ENCODE data around the gene EFCAB9.

The EFCAB9 gene

GRCh38 chr5:172207511-172207910 lies 13.5 kb downstream of the EFCAB9 start:
- Histone ChIP-seq H3K9ac (ENCODE audit: low read depth in 1 of 2, low read length in 2 of 2) (no peak overlapping the region), H3K4me1 (ENCODE audit: control insufficient read depth in 2 of 2, insufficient read depth in 2 of 2, low read length in 2 of 2) (no peaks in the 10 kb centered on the region), H3K36me3 (ENCODE audit: control insufficient read depth in 2 of 2, insufficient read depth in 2 of 2, low read length in 2 of 2) (peaks cover 14 to 21% of the 10 kb centered on the region in 2 donors), H3K27ac (ENCODE audit: low read depth in 2 of 2, low read length in 2 of 2) (no peak overlapping the region), H3K27me3 (ENCODE audit: control insufficient read depth in 2 of 2, insufficient read depth in 2 of 2, low read length in 2 of 2) (no peaks in the 10 kb centered on the region), H3K4me3 (ENCODE audit: low read length in 2 of 2) (no peak overlapping the region), H3K9me3 (ENCODE audit: control insufficient read depth in 2 of 2, low read length in 2 of 2) (no peaks in the 10 kb centered on the region)

DNA sequence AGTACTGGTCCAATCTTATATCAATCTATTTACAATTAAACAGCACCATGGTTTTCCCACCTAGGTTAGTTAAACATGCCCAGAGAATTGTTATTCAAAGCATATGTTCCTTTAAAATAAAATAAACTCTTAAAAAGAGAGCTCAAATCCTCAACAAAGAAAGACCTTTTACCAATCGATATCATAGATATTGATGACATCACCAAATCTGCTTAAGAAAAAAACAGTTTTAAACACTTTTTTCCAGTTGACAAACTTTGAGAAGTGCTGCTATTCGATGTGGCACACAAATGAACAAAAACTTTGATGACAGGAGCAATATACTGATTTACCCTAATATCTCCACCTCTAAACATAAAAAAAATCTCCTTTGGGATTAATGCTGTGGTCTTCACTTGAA lies 15.7 kb downstream of the EFCAB9 start:
- H3K4me3 ChIP-seq (ENCODE audit: low read length in 2 of 2): no peak overlapping the region
- H3K36me3 ChIP-seq (ENCODE audit: control insufficient read depth in 2 of 2, insufficient read depth in 2 of 2, low read length in 2 of 2): peaks cover 14 to 21% of the 10 kb centered on the region in 2 donors
- H3K4me1 ChIP-seq (ENCODE audit: control insufficient read depth in 2 of 2, insufficient read depth in 2 of 2, low read length in 2 of 2): no peaks in the 10 kb centered on the region
- H3K27me3 ChIP-seq (ENCODE audit: control insufficient read depth in 2 of 2, insufficient read depth in 2 of 2, low read length in 2 of 2): no peaks in the 10 kb centered on the region
- H3K9ac ChIP-seq (ENCODE audit: low read depth in 1 of 2, low read length in 2 of 2): no peak overlapping the region
- no peak overlapping the region for H3K27ac ChIP-seq (ENCODE audit: low read depth in 2 of 2, low read length in 2 of 2)
- no peaks in the 10 kb centered on the region for H3K9me3 ChIP-seq (ENCODE audit: control insufficient read depth in 2 of 2, low read length in 2 of 2)

DNA sequence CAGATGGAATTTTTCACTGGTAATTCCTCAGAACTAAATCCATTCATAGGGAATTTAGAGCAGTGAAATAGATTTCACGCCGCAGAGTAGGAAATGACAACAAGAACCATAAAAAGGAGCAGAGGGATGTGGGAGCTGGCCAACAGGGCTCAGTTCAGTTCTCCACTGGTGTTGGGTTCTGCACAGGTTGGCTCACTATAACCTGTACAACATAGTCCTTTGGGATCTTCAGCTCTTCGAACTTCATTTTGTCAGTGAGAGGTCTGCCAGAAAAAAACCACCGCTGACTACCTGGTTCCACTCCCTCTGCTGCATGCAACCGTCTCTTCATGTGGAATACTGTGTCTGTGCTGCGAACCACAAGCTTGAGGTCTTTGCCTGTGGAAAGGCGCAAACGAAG lies 17.7 kb downstream of the EFCAB9 start:
- Histone ChIP-seq H3K27me3 (ENCODE audit: control insufficient read depth in 2 of 2, insufficient read depth in 2 of 2, low read length in 2 of 2) (no peaks in the 10 kb centered on the region), H3K36me3 (ENCODE audit: control insufficient read depth in 2 of 2, insufficient read depth in 2 of 2, low read length in 2 of 2) (peaks cover 14 to 21% of the 10 kb centered on the region in 2 donors), H3K9me3 (ENCODE audit: control insufficient read depth in 2 of 2, low read length in 2 of 2) (no peaks in the 10 kb centered on the region), H3K4me3 (ENCODE audit: low read length in 2 of 2) (no peak overlapping the region), H3K27ac (ENCODE audit: low read depth in 2 of 2, low read length in 2 of 2) (no peak overlapping the region), H3K9ac (ENCODE audit: low read depth in 1 of 2, low read length in 2 of 2) (no peak overlapping the region), H3K4me1 (ENCODE audit: control insufficient read depth in 2 of 2, insufficient read depth in 2 of 2, low read length in 2 of 2) (no peaks in the 10 kb centered on the region)

DNA sequence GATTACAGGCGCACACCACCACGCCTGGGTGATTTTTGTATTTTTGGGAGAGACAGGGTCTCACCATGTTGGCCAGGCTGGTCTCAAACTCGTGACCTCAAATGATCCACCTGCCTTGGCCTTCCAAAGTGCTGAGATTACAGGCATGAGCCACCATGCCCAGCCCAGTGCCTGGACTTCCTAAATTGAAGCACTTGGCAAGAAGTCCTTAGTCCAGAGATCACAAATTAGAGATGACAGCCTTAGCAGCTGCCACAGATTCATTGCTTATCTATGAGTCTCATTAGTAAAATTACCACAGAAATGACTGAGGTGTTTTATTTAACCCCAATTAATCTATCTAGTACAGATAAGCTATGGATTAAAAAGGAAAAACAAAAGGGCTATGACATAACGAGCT lies 19.2 kb downstream of the EFCAB9 start:
- Histone ChIP-seq H3K27ac (ENCODE audit: low read depth in 2 of 2, low read length in 2 of 2) (no peak overlapping the region), H3K36me3 (ENCODE audit: control insufficient read depth in 2 of 2, insufficient read depth in 2 of 2, low read length in 2 of 2) (peaks cover 14 to 21% of the 10 kb centered on the region in 2 donors)

DNA sequence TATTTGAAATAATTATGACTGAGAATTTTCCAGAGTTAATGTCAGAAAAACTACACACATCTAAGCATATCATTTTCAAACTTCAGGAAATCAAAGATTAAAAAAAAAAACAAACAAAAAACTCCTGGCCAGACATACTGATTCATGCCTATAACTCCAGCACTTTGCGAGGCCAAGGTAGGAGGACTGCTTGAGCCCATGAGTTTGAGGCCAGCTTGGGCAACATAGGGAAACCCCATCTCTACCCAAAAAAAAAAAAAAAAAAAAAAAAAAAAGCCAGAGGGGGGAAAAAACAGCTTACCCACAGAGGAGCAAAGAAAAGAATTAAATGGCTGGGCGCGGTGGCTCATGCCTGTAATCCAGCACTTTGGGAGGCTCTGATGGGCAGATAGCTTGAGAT lies 22.4 kb downstream of the EFCAB9 start:
- no peaks in the 10 kb centered on the region for H3K4me1 ChIP-seq (ENCODE audit: control insufficient read depth in 2 of 2, insufficient read depth in 2 of 2, low read length in 2 of 2)
- H3K27me3 ChIP-seq (ENCODE audit: control insufficient read depth in 2 of 2, insufficient read depth in 2 of 2, low read length in 2 of 2): no peaks in the 10 kb centered on the region
- peaks cover 8 to 9% of the 10 kb centered on the region in 2 donors for H3K36me3 ChIP-seq (ENCODE audit: control insufficient read depth in 2 of 2, insufficient read depth in 2 of 2, low read length in 2 of 2)
- no peaks in the 10 kb centered on the region for H3K9me3 ChIP-seq (ENCODE audit: control insufficient read depth in 2 of 2, low read length in 2 of 2)
- H3K4me3 ChIP-seq (ENCODE audit: low read length in 2 of 2): no peak overlapping the region
- H3K9ac ChIP-seq (ENCODE audit: low read depth in 1 of 2, low read length in 2 of 2): no peak overlapping the region
- H3K27ac ChIP-seq (ENCODE audit: low read depth in 2 of 2, low read length in 2 of 2): no peak overlapping the region

More for the DNA sequence above, 19.2 kb downstream of the EFCAB9 start:
- Histone ChIP-seq H3K9me3 (ENCODE audit: control insufficient read depth in 2 of 2, low read length in 2 of 2) (no peaks in the 10 kb centered on the region), H3K4me3 (ENCODE audit: low read length in 2 of 2) (no peak overlapping the region), H3K4me1 (ENCODE audit: control insufficient read depth in 2 of 2, insufficient read depth in 2 of 2, low read length in 2 of 2) (no peaks in the 10 kb centered on the region), H3K9ac (ENCODE audit: low read depth in 1 of 2, low read length in 2 of 2) (no peak overlapping the region), H3K27me3 (ENCODE audit: control insufficient read depth in 2 of 2, insufficient read depth in 2 of 2, low read length in 2 of 2) (no peaks in the 10 kb centered on the region)

GRCh38 chr5:172219296-172219695 lies 25.3 kb downstream of the EFCAB9 start:
- Histone ChIP-seq H3K4me3 (ENCODE audit: low read length in 2 of 2) (no peak overlapping the region), H3K36me3 (ENCODE audit: control insufficient read depth in 2 of 2, insufficient read depth in 2 of 2, low read length in 2 of 2) (peaks cover 0 to 9% of the 10 kb centered on the region in 2 donors), H3K9ac (ENCODE audit: low read depth in 1 of 2, low read length in 2 of 2) (no peak overlapping the region), H3K9me3 (ENCODE audit: control insufficient read depth in 2 of 2, low read length in 2 of 2) (no peaks in the 10 kb centered on the region), H3K27ac (ENCODE audit: low read depth in 2 of 2, low read length in 2 of 2) (no peak overlapping the region), H3K27me3 (ENCODE audit: control insufficient read depth in 2 of 2, insufficient read depth in 2 of 2, low read length in 2 of 2) (no peaks in the 10 kb centered on the region), H3K4me1 (ENCODE audit: control insufficient read depth in 2 of 2, insufficient read depth in 2 of 2, low read length in 2 of 2) (no peaks in the 10 kb centered on the region)

DNA sequence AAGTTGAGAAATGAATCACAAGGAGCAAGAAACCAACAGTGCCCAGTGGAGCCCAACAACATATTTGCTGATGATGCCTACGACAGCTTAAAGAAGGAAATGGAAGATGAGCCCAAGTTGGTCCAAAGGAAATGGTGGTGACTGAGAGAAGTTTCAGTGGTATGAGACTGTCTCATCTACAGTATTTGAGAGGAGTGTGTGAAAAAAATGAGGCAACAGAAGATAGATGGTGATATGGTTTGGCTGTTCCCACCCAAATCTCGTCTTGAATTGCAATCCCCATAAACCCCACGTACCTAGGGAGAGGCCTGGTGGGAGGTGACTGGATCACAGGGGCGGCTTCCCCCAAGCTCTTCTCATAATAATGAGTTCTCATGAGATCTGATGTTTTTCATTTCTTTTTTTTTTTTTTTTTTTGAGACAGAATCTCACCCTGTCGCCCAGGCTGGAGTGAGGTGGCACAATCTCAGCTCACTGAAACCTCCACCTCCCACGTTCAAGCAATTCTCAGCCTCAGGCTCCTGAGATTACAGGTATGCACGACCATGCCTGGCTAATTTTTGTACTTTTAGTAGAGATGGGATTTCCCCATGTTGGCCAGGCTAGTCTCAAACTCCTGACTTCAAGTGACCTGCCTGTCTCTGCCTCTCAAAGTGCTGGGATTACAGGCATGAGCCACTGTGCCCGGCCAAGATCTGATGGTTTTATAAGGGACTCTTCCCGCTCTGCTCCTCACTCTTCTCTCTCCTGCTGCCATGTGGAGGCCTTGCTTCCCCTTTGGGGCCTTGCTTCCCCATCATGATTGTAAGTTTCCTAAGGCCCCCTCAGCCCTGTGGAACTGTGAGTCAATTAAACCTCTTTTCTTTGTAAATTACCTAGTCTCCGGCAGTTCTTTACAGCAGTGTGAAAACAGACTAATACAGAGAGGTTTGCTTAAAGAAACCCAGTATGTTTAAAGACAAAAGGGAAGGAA lies 30.2 kb downstream of the EFCAB9 start:
- Histone ChIP-seq H3K4me1 (ENCODE audit: control insufficient read depth in 2 of 2, insufficient read depth in 2 of 2, low read length in 2 of 2) (no peaks in the 10 kb centered on the region), H3K9ac (ENCODE audit: low read depth in 1 of 2, low read length in 2 of 2) (no peak overlapping the region), H3K27ac (ENCODE audit: low read depth in 2 of 2, low read length in 2 of 2) (no peak overlapping the region), H3K36me3 (ENCODE audit: control insufficient read depth in 2 of 2, insufficient read depth in 2 of 2, low read length in 2 of 2) (peaks cover 3 to 9% of the 10 kb centered on the region in 2 donors), H3K9me3 (ENCODE audit: control insufficient read depth in 2 of 2, low read length in 2 of 2) (no peaks in the 10 kb centered on the region), H3K4me3 (ENCODE audit: low read length in 2 of 2) (no peak overlapping the region), H3K27me3 (ENCODE audit: control insufficient read depth in 2 of 2, insufficient read depth in 2 of 2, low read length in 2 of 2) (no peaks in the 10 kb centered on the region)

- H3K4me3 ChIP-seq (ENCODE audit: low read length in 2 of 2): no peak overlapping the region
- H3K36me3 ChIP-seq (ENCODE audit: control insufficient read depth in 2 of 2, insufficient read depth in 2 of 2, low read length in 2 of 2): peaks cover 3 to 11% of the 10 kb centered on the region in 2 donors
- no peak overlapping the region for H3K27ac ChIP-seq (ENCODE audit: low read depth in 2 of 2, low read length in 2 of 2)
- H3K27me3 ChIP-seq (ENCODE audit: control insufficient read depth in 2 of 2, insufficient read depth in 2 of 2, low read length in 2 of 2): no peaks in the 10 kb centered on the region
- no peaks in the 10 kb centered on the region for H3K9me3 ChIP-seq (ENCODE audit: control insufficient read depth in 2 of 2, low read length in 2 of 2)
- no peaks in the 10 kb centered on the region for H3K4me1 ChIP-seq (ENCODE audit: control insufficient read depth in 2 of 2, insufficient read depth in 2 of 2, low read length in 2 of 2)
- no peak overlapping the region for H3K9ac ChIP-seq (ENCODE audit: low read depth in 1 of 2, low read length in 2 of 2)
Measured at GRCh38 chr5:172224996-172225395, 31.0 kb downstream of the EFCAB9 start.

- Histone ChIP-seq H3K36me3 (ENCODE audit: control insufficient read depth in 2 of 2, insufficient read depth in 2 of 2, low read length in 2 of 2) (peaks cover 3 to 12% of the 10 kb centered on the region in 2 donors), H3K4me3 (ENCODE audit: low read length in 2 of 2) (no peak overlapping the region), H3K27me3 (ENCODE audit: control insufficient read depth in 2 of 2, insufficient read depth in 2 of 2, low read length in 2 of 2) (no peaks in the 10 kb centered on the region), H3K9ac (ENCODE audit: low read depth in 1 of 2, low read length in 2 of 2) (no peak overlapping the region), H3K27ac (ENCODE audit: low read depth in 2 of 2, low read length in 2 of 2) (no peak overlapping the region), H3K4me1 (ENCODE audit: control insufficient read depth in 2 of 2, insufficient read depth in 2 of 2, low read length in 2 of 2) (peaks cover 0 to 5% of the 10 kb centered on the region in 2 donors), H3K9me3 (ENCODE audit: control insufficient read depth in 2 of 2, low read length in 2 of 2) (no peaks in the 10 kb centered on the region)
Measured at GRCh38 chr5:172229904-172230303, 35.9 kb downstream of the EFCAB9 start.

DNA sequence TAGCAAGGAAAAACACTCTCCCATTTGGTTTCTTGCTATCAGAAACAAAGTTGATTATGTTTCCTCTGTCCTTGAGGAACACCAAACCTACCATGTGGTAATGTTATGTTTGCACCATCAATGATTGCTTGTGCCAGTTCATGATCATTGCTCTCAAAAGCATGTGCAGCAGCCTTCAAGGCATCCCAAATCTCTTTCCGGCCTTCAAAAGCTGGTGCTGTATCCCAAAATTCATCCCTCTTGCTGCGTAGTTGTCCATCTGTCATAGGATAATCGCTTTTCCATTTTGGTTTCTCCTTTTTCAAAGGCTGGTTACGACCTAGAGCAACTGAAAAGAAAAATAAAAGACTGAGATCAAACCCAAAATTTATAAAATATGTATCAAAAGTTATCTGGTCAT lies 40.1 kb downstream of the EFCAB9 start:
- Histone ChIP-seq H3K36me3 (ENCODE audit: control insufficient read depth in 2 of 2, insufficient read depth in 2 of 2, low read length in 2 of 2) (peaks cover 0 to 12% of the 10 kb centered on the region in 2 donors), H3K27me3 (ENCODE audit: control insufficient read depth in 2 of 2, insufficient read depth in 2 of 2, low read length in 2 of 2) (no peaks in the 10 kb centered on the region), H3K9ac (ENCODE audit: low read depth in 1 of 2, low read length in 2 of 2) (no peak overlapping the region), H3K27ac (ENCODE audit: low read depth in 2 of 2, low read length in 2 of 2) (no peak overlapping the region), H3K4me1 (ENCODE audit: control insufficient read depth in 2 of 2, insufficient read depth in 2 of 2, low read length in 2 of 2) (peaks cover 22% of the 10 kb centered on the region in 2 donors), H3K9me3 (ENCODE audit: control insufficient read depth in 2 of 2, low read length in 2 of 2) (no peaks in the 10 kb centered on the region), H3K4me3 (ENCODE audit: low read length in 2 of 2) (no peak overlapping the region)

Data from mucosa of rectum (tissue), 2 donors.